Gastroesophageal sphincter (tissue), 3 donors: ENCODE data around the gene CATSPERZ.

Experiments used
- CTCF ChIP-seq, 4 experiments: fragments of 200-600 bp in 2 of 4; fragments of 450-650 bp in 2 of 4; sonication (generic) in 1 of 4; IDR thresholded peaks; one replicate each; pipeline ENCODE4 v1.5.1; 2017 to 2019; ENCODE audit warnings: antibody characterized with exemption in 4 of 4, mild to moderate bottlenecking in 2 of 4, moderate library complexity in 2 of 4
- EP300 ChIP-seq: sonication (generic); formaldehyde crosslinking; IDR thresholded peaks from one replicate; pipeline ENCODE4 v1.6.1; 2017; ENCODE audit warnings: antibody characterized with exemption, mild to moderate bottlenecking

- TF ChIP-seq CTCF (IDR thresholded peaks at IDR 0.05) (no peak), EP300 (no peak)
Measured at GRCh38 chr11:64253481-64253880, 46.7 kb upstream of the CATSPERZ start.
